Prostate gland (tissue), 2 donors: Measurements from ENCODE around the gene TRIO.

Experiments
- CTCF ChIP-seq, 4 experiments: fragments of 200-600 bp in 2 of 4; fragments of 450-650 bp in 2 of 4; sonication (generic) in 2 of 4; IDR thresholded peaks; 1 replicate in 3 of 4; 2 replicates in 1 of 4; pipeline ENCODE4 v1.5.1; 2016 to 2019; ENCODE audit warnings: antibody characterized with exemption in 4 of 4, mild to moderate bottlenecking in 2 of 4, moderate library complexity in 2 of 4
- POLR2A ChIP-seq: fragments of 450-650 bp; IDR thresholded peaks from one replicate; pipeline ENCODE4 v1.6.1; 2016; ENCODE audit warnings: antibody characterized with exemption, mild to moderate bottlenecking

- TF ChIP-seq CTCF (IDR thresholded peaks at IDR 0.05), result no peak
- TF ChIP-seq POLR2A, result no peak
These were observed 346.5 kb downstream of the TRIO start for GRCh38 chr5:14489643-14490042.
